Fibroblast of pulmonary artery (primary cell): ENCODE measurements around the gene TNS3.

ENCODE experiments used
- DNase-seq: peaks from one replicate; pipeline ENCODE4 v3.0.0-alpha.2; 2010; ENCODE audit warnings: low read depth
- H3K4me3 ChIP-seq: replicated peaks from 2 replicates; pipeline ENCODE4 v1.5.1; 2011; ENCODE audit warnings: low read depth, mild to moderate bottlenecking, control low read depth, low read length, moderate library complexity
- TF ChIP-seq, protein P1 (sequence below): IDR thresholded peaks from 2 replicates; pipeline ENCODE4 v1.5.1; 2011; ENCODE audit warnings: mild to moderate bottlenecking, control low read depth, low read length, inconsistent platforms; ENCODE audit errors: missing control alignments

The TNS3 gene

DNA sequence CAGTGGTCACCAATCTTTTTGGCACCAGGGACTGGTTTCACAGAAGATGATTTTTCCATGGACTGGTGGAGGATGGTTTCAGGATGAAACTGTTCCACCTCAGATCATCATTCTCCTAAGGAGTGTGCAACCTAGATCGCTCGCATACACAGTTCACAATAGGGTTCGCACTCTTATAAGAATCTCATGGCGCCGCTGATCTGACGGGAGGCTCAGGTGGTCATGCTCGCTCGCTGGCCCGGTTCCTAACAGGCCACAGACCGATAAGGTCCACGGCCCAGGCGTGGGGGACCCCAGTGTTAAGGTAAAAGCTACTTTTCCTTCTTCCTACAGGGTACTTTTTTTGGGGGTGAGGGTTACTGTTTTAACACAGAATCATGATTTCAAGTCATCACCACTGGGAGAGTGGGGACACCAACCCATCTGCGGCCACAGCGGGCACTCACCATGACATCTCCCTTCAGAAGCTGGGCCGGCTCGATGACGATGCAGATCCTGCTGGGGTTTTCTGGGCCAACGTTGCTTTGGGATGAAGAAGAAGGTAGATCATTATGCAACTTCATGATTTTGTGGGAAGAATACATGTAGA is 170.5 kb downstream of the TNS3 start:
- TF ChIP-seq, protein P1, sequence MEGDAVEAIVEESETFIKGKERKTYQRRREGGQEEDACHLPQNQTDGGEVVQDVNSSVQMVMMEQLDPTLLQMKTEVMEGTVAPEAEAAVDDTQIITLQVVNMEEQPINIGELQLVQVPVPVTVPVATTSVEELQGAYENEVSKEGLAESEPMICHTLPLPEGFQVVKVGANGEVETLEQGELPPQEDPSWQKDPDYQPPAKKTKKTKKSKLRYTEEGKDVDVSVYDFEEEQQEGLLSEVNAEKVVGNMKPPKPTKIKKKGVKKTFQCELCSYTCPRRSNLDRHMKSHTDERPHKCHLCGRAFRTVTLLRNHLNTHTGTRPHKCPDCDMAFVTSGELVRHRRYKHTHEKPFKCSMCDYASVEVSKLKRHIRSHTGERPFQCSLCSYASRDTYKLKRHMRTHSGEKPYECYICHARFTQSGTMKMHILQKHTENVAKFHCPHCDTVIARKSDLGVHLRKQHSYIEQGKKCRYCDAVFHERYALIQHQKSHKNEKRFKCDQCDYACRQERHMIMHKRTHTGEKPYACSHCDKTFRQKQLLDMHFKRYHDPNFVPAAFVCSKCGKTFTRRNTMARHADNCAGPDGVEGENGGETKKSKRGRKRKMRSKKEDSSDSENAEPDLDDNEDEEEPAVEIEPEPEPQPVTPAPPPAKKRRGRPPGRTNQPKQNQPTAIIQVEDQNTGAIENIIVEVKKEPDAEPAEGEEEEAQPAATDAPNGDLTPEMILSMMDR = no peak
- H3K4me3 ChIP-seq = no peak overlapping the region
- DNase-seq = no peak

DNA sequence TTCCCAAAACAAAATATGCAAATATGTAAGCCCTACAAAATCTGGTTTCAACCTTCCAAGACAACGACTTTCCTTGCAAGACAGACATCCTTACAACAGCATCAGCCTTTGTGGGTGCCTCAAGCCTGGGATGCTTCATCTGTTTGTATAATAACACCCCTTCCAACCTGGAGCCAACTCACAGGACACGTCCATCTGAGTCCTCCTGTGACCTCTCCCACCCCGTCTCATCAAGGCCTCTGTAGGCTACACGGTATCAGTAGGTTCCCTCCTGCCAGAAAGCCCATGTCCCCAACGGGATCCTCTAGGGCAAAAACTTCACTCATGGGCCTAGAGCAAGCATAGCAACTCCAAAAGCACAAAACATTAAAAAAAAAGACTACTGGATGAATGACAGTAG is 173.2 kb downstream of the TNS3 start:
- H3K4me3 ChIP-seq = no peak overlapping the region
- DNase-seq = no peak
- TF ChIP-seq, protein P1 = no peak

DNA sequence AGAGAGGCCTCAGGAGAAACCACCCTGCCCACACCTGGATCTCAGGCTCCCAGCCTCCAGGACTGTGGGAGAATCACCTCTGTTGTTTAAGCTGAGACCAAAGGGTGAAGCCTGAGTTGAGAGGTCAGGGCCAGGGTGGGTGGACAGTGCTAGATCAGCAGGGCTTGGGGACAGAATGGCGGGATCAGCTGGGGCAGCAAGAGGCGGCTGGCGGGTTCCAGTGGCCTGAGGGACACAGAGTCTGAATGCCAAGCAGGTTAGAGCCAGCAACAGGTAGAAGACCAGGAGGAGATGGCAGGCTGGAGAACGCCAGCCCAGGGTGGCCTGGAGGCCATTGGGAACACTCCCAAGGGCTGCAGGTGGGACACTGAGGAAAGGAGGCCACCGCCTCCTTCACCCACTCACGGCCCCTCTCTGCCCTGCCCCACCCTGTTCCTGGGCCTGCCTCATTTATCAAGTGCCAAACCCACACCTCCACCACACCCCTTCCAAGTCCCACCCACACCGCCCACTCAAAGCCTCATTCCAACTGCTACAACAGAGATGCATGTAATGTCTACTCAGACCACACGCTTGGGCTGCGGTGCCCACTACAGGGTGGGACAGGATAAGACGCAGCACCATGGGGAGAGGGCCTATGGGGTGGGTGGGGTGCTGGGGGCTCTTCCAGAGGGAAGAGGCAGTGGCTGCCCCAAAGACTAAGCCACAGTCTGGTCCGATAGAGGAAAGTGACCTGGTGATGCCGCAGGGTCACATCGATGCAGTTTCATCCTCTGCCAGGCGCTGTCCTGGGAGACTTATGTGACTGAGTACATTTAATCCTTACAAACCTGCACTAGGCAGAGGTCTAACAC is 173.9 kb downstream of the TNS3 start:
- TF ChIP-seq, protein P1 = no peak
- DNase-seq = no peak
- no peak overlapping the region for H3K4me3 ChIP-seq

DNA sequence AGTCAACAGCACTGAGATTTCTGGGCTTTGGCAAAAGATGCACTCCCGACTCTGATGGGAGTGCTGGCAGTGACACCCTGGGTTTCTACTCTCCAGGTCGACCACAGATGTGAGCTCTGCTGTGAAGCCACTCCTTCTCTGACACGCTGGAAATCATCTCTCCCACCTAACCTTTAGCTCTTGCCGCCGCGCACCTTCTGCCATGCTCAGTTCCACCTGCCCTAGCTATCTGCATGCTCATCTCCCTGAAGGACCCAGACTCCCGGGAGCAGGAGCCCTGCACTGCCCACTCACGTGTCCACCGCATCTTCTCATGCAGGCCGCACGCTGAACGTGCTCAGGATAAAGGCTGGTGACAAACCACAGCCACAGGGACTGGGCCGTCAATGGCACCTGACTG is 174.8 kb downstream of the TNS3 start:
- DNase-seq = no peak
- H3K4me3 ChIP-seq = no peak overlapping the region
- TF ChIP-seq, protein P1 = no peak

DNA sequence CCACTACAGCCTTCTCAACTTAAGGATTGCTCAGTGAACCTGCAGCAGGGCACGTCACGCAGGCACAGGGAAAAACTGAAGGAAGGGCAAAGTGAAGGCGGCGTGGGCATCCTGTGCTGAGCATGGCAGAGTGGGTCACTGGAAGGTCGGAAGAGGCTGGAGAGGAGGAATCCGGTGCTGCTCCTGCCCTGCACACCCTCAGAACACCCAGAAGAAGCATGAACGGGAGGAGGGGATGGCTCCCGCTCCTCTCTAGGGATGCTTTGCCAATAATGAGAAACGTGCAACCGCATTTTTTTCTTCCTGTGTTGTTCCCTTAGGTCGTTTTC is 175.1 kb downstream of the TNS3 start:
- TF ChIP-seq, protein P1 = no peak
- no peak for DNase-seq

DNA sequence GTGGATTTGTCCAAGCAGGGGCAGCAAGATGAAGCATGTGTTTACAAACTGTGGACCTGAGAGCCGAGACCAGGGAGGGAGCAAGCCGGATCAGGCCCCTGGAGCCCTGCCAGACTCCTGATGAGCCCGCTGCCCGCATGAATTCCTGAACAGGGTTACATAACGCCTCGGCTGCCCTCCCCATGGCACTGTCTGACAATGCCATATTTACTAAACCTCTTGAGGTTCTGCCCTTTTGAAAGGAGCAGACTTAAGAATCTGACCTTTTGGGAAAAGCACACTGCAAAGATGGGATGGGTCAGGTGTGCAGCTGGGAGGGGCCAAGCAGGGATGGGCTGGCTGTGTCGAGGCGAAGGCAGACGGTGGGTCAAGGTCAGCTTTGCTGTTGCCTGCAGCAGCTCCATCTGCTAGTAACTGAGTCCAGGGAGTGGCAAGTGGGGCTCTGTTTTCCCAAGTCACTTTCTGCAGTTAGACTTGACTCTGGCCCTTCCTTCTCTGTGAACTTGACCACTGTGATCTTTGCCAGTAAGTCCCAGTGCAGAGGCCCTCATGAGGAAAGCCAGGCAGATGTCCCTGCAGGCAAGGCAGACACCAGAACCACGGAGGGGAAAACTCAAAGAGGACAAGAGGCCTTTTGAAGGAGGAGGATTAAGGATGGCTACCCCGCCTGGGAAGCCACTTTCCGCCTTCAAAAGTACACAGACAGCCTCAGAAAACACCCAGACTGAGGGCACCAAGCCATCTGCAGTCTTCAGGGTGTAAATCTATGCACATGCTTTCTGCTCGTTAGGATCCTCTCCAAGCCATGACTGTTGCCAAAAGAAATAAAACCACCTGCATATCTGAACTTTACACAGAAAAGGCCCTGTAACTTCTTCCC is 175.8 kb downstream of the TNS3 start:
- TF ChIP-seq, protein P1 = no peak

More for the DNA sequence above, 175.1 kb downstream of the TNS3 start:
- H3K4me3 ChIP-seq = no peak overlapping the region

More for the DNA sequence above, 175.8 kb downstream of the TNS3 start:
- no peak overlapping the region for H3K4me3 ChIP-seq
- peak; percentile 27 for DNase-seq
